22Rv1 (cell line): ENCODE measurements around the gene TMEM232.

Source experiments
- ZFX ChIP-seq: fragments of 450-650 bp; IDR thresholded peaks from 2 replicates; pipeline ENCODE4 v1.6.1; 2017; ENCODE audit warnings: antibody characterized with exemption, borderline replicate concordance
- TF ChIP-seq, protein P1 (sequence below): fragments of 450-650 bp; IDR thresholded peaks from 2 replicates; pipeline ENCODE4 v1.5.1; 2017; ENCODE audit warnings: mild to moderate bottlenecking

DNA sequence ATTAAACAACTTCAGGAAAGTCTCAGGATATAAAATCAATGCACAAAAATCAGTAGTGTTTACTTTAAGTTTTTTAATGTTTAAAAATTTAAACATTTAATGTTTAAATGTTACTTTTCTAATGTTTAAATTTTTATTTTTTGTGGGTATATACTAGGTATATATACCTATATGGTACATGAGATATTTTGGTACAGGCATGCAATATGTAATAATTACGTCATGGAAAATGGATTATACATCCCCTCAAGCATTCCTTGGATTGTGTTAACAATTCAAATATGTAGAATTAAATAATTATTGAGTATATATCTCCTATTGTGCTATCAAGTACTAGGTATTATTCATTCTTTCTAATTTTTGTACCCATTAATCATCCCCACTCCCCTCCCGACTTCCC is 291.3 kb downstream of the TMEM232 start:
- TF ChIP-seq, protein P1, sequence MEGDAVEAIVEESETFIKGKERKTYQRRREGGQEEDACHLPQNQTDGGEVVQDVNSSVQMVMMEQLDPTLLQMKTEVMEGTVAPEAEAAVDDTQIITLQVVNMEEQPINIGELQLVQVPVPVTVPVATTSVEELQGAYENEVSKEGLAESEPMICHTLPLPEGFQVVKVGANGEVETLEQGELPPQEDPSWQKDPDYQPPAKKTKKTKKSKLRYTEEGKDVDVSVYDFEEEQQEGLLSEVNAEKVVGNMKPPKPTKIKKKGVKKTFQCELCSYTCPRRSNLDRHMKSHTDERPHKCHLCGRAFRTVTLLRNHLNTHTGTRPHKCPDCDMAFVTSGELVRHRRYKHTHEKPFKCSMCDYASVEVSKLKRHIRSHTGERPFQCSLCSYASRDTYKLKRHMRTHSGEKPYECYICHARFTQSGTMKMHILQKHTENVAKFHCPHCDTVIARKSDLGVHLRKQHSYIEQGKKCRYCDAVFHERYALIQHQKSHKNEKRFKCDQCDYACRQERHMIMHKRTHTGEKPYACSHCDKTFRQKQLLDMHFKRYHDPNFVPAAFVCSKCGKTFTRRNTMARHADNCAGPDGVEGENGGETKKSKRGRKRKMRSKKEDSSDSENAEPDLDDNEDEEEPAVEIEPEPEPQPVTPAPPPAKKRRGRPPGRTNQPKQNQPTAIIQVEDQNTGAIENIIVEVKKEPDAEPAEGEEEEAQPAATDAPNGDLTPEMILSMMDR: no peak
- TF ChIP-seq ZFX: no peak
